ENCODE measurements around the gene PRF1.
A peak's percentile ranks its signal among the peaks of the same experiment; 100 is the strongest.
"Not testable (repeated sequence)": the region's sequence is repeated elsewhere in the genome, so short reads cannot be mapped to it uniquely, and the experiment has no call there.

PRF1 gene

DNA sequence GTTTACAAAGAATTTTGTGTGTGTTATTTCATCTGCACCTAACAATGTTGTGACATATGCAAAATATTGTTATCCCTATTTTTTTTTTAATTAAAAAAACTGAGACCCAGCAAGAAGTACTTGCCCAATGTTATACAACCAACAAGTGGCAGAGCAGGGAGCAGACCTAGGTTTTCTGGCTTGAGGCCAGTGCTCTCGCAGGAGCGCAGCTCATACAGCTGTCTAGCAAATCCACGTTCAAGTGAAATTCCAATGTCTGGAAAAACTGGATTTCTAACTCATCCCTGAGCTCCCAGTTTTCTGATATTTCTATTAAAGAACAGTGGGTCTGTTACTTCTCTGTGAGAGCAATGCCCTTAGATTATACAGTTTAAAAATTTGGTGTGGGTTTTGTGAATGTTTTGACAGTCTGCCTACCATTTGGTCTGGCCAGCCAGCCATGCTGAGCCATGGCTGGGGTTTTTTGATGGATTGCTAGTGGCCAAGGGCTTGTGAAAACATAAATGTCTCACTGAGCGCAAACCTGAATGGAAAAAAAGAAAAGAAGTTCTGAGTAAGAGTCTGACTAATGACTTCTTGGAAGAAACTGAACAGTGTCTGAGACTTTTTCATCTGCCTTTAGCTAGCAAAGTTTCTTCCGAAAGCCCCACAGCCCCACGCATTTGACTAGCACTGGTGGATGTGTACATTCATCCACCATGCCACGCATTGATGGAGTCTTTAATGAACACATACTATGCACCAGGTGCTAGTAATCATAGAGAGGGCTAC lies 15.4 kb upstream of the PRF1 start:
- DNase-seq (ENCODE audit: low read depth in 2 of 2, low spot score in 1 of 2) = no peak

DNA sequence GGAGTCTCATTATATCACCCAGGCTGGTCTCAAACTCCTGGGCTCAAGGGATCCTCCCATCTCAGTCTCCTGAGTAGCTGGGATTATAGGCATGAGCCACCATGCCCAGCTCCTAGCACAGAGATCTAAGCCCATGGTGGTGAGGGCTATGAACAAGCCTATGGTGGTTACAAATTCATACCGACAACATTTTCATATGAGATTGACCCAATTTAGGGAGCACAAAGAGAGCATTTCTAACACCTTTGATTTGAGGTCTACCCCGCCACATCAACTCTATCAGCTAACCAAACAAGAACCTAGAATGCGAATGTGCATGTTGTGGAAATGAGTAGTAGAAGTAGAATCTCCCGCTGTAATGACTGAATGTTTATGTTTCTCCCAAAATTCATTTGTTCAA lies 14.2 kb upstream of the PRF1 start:
- DNase-seq (ENCODE audit: low read depth in 2 of 2, low spot score in 1 of 2) = no peak

GRCh38 chr10:70615784-70616522 lies 13.4 kb upstream of the PRF1 start:
- DNase-seq (ENCODE audit: low read depth in 2 of 2, low spot score in 1 of 2) = no peak

- DNase-seq (ENCODE audit: low read depth in 2 of 2, low spot score in 1 of 2) = no peak
Observed at GRCh38 chr10:70615211-70615610, 12.7 kb upstream of the PRF1 start.

- not testable (repeated sequence) for DNase-seq (ENCODE audit: low read depth in 2 of 2, low spot score in 1 of 2)
Observed at GRCh38 chr10:70614364-70614763, 11.8 kb upstream of the PRF1 start.

GRCh38 chr10:70613941-70614340 lies 11.4 kb upstream of the PRF1 start:
- DNase-seq (ENCODE audit: low read depth in 2 of 2, low spot score in 1 of 2) = no peak

DNA sequence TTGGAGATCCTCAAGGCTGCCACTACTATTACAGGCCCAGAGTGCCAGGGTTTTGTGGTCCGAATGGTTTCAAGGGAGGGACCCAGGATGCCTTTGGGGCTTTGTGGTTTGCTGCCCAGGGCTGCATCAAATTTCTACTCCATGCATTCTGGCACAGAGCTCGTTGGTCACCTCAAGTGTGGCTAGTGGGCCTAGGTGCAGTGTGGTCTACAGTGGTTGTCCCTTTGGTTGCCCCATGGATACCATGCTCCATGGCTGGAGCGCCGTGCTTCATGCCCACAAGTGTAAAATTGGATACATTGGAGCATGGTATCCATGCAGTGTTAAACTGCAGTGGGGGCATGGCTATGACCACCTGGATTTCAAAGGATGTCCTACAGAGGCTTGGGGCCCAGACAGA lies 5.4 kb upstream of the PRF1 start:
- DNase-seq (ENCODE audit: low read depth in 2 of 2, low spot score in 1 of 2) = no peak

- no peak for DNase-seq (ENCODE audit: low read depth in 2 of 2, low spot score in 1 of 2)
Observed at GRCh38 chr10:70605161-70605560, 2.6 kb upstream of the PRF1 start.

DNA sequence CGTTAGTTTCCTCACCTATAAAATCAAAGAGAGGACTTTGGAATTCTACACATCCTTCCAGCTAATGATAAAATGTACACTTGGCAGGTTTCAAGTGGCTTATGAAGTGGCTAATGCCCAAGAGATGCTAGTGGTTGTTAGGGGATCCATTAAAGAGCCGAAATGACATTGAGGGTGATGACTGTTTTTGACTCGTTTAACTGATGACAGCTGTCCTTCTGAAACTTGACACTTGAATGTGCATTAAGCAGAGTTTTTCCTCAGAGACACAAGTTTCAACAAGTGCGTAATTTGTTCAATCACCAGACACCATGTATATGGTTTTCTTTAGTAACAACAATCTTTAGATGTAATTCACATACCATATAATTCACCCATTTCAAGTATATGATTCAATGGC lies 1.6 kb upstream of the PRF1 start:
- no peak for DNase-seq (ENCODE audit: low read depth in 2 of 2, low spot score in 1 of 2)

DNA sequence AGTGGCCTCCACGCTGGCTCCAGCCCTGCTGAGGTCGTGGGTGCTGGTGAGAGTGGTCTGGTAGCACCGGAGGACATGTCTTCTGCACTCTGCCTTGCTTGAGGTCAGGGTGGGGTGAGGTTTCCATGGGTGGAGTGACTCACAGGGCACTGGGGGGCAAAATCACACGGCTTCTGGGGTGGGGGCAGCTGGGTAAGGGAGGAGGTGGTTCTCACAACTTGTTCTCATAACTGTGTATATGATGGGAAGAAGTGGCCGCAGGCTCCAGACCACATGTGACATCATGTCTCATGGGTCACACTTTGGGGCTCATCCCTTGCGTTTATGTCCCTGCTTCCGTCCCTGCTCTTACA lies 884 bp upstream of the PRF1 start:
- peak; percentile 45 to 50 for DNase-seq (ENCODE audit: low read depth in 2 of 2, low spot score in 1 of 2)

DNA sequence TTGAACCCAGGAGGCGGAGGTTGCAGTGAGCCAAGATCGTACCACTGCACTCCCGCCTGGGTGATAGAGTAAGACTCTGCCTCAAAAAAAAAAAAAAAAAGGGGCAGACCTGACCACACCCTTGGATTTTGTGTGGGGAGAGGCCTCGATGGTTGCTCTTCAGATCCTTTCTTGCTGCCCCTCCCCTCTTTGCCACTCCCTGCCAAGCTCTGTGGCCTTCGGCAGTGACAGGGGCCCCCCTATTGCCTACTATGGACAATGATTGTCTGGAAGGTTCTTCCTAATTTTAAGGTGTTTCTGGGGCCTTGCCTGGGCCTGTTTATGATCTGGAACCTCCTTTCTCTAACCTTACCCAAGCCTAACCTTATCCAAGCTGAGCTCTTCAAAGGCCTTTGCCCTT lies 795 bp downstream of the PRF1 start:
- no peak for DNase-seq (ENCODE audit: low read depth in 2 of 2, low spot score in 1 of 2)

DNA sequence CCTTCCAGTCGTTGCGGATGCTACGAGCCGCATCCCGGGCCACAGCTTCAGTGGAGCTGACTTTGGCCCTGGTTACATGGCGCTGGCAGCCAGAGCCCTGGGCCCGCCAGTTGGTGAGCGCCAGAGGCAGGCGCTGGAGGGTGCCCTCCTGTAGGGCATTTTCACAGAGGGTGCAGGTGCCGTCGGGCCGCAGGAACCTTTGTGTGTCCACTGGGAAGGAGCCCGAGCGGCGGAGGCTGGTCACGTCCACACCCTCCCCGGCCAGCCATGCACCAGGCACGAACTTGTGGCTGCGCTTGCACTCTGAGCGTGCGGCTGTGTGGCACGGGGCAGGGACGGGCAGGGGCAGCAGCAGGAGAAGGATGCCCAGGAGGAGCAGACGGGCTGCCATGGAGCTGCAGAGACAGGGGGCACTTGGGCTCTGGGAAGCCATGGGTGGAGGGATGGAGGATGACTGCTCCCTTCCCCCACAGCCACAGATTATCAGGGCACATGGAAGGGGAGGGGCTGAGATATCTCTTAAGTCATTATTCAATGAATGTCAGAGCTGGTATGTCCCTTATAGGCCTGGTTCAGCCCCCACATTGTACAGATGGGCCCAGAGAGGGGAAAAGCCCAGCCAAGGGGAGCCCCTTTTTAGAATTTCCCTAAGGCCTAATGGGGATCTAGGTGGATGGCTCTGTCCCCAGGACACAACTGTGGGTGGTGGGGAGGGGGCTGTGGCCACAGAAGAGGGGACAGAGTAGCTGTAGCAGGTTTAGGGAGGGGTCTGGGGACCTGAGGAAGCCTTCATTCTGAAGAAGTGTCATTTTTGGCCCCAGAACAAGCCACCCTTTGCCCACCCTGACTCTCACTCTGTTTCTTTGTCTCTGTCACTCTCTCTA lies 1.8 kb downstream of the PRF1 start:
- no peak for DNase-seq (ENCODE audit: low read depth in 2 of 2, low spot score in 1 of 2)

DNA sequence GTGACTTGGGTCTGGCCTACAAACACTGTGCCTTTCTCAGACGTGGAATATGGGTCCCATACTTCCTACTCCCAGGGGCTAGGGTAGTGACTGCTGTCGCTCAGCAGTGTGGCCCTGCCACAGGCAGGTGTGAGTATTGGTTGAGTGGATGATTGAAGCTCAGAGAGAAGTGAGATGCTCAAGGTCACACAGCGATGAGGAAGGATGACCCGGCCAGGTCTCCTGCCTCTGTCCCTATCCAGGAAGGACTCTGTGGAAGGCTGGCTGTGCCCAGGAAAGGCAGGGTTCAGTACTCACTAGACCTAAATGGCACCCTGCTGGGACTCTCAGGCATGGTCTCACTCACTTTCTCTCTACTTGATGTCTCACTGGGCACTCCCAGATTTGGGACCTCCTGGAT lies 2.8 kb downstream of the PRF1 start:
- DNase-seq (ENCODE audit: low read depth in 2 of 2, low spot score in 1 of 2) = no peak

DNA sequence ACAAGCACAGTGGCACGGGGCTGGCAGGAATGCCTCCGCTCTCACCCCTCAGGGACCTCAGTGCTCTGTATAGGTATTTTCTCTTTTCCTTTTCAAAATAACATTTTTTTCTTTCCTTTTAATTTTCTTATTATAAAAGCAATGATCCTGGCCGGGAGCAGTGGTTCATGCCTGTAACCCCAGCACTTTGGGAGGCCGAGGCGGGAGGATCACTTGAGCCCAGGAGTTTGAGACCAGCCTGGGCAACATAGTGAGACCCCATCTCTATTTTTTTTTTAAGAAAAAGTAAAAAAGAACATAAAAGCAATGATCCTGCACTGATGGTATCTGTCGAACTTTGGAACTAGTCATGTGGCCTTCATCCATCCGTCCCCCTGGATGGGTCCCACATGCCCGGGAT lies 3.2 kb downstream of the PRF1 start:
- DNase-seq (ENCODE audit: low read depth in 2 of 2, low spot score in 1 of 2) = no peak

GRCh38 chr10:70598857-70599295 lies 3.7 kb downstream of the PRF1 start:
- DNase-seq (ENCODE audit: low read depth in 2 of 2, low spot score in 1 of 2) = no peak

- DNase-seq (ENCODE audit: low read depth in 2 of 2, low spot score in 1 of 2) = no peak
Observed at GRCh38 chr10:70597856-70598815, 4.4 kb downstream of the PRF1 start.

DNA sequence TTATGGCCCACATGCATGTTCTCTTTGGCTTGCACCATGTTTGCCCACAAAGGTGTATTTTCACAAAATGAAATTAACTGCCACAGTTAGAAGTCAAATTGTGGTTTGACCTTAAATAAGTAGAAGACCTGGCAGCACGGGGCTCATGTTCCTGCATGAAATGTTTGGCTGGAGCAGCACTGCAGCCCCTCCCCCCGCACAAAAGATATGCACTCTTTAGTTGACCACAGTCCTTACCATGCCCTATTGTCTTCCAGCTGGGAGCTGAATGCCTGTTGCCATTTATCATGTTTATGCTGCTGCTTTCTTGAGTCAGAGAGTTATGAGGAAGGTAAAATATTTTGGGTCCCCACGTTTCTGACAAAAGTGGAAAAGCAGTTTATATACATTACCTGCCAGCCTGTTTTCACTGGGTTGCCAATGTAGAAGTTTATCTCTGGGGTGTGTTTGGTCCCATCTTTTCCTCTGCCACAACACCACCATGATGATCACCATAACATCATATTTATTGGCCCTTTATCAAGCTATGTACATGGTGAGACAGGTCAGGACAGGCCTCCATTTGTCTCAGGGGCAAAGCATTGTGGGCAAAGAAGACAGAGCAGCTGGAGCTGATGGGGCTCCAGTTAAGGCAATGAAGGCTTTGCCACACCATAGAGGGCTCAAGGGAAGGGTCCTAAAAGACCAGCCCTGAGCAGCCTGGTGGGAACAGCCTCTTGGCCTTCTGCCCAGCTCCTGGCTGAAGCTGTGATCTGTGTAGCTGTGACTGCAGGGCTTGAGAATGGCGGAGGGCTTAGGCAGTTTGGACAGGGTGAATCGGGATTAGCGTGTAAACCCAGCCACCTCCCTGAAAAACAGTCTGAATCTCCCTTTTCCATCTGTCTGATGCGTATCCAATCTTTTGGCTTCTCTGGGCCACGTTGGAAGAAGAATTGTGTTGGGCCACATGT lies 5.4 kb downstream of the PRF1 start:
- DNase-seq (ENCODE audit: low read depth in 2 of 2, low spot score in 1 of 2) = no peak

DNA sequence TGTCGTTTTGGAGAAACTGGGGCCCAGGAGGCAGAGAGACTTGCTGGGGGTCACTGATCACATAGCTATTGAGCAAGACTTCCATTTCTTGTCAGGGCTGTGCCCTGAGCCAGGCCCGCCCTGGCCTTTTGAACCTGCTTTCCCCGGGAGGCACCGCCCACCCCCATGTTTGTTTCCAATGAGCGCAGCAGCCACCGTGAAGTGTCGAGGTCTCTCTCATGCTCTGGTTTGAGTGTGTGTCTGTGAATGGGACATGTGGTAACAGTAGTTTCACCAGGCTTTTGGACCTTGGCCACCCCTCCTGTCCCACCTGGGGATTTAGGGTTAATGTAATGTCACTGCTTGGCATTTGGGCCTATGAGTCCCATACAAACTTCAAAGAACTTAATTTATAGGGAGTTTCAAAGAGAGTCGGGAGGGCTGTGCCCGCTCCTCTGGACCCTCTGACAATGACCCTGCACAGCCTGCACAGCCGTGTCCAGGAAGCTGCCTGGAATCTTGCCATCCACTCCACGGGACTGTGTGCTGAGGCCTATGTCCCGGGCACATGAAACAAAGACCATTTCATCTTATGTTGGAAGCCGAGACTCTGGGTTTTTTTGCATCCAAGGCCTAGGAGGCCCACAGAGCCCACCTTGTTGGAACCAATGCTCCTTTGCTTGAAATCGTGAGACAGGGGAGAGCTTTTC lies 6.3 kb downstream of the PRF1 start:
- DNase-seq (ENCODE audit: low read depth in 2 of 2, low spot score in 1 of 2) = no peak

DNA sequence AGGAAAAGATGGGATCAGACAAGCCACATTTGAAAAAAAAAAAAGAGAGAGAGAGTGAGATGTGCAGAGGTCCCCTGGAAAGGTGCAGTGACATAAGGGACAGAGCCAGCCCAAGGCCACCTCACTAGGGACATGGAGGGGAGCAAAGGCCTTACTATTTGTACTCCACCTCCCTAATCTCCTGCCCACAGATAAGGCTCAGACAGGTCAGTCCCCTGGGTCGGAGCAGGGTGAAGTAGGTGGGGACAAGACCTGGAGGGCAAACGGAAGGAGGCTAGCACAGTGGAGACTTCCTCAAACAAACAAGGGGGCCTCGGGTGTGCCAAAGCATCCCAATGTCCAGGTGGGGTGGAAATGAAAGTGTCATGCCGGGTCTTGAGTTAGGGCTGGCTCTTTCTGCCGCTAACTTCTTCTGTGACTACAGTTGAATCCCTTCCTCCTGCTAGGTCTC lies 7.0 kb downstream of the PRF1 start:
- DNase-seq (ENCODE audit: low read depth in 2 of 2, low spot score in 1 of 2) = no peak

All from stimulated activated CD8-positive, alpha-beta memory T cell treated with anti-CD3 and anti-CD28 coated beads, Interleukin-4, amount 100 ng/mL, for 1 hour (primary cell).